HG02884 (cell line): ENCODE results near the gene DCP1B.

Experiments used
- ATAC-seq: cut with Tn5 transposase; IDR thresholded peaks from one replicate; pipeline ENCODE4 v1.9.1; 2021; ENCODE audit warnings: mild to moderate bottlenecking, moderate library complexity; ENCODE audit not compliant: unreplicated experiment

Gene DCP1B

DNA sequence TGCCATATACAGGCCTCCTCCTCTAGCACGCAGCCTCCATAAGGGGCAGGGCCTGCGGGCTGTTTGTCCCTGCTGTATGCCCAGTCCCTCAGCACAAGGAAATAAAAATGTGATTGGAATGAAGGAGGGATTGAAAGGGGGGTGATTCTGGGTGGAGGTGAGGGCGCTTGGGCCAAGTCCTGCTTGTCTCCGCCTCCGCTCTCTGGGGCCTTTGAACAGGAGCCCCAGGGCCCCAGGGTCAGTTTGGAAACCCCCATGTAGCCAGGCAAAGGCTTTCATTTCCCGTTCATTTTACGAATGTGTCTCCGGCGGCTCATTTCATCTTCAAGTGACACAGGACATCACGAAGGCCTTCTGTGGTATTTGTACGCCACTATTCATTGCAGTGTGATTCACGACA is 81.3 kb downstream of the DCP1B start:
- ATAC-seq = no peak

DNA sequence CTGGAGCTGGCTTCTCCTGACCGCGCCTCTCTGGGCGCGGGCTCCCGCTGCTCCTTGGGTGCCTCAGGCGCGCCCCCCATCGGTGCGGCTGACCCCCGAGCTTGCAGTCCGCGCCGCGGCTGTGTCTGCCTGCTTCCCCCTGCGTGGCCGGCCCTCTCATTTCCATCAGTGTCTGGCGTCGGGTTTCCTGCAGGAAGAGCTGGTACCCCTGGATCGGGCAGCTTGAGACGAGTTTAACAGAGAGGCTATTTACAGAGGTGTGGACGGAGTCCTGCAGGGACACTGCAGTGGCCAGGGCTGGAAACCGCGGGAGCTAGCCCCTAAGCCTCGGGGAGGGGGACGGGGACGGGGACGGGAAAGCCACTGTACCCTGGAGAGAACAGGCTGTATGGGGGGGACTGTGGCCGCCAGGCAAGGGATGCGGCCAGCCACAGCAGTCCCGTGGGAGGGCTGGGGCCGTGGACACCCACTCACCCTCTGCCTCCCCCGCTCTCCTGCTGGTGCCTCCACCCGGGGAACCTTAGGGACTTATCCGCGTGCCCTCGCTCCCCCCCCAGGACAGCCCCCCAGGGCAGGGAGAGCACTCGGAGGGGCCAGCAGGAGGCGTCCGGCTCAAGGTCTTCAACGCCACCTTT is 82.1 kb downstream of the DCP1B start:
- no peak for ATAC-seq

DNA sequence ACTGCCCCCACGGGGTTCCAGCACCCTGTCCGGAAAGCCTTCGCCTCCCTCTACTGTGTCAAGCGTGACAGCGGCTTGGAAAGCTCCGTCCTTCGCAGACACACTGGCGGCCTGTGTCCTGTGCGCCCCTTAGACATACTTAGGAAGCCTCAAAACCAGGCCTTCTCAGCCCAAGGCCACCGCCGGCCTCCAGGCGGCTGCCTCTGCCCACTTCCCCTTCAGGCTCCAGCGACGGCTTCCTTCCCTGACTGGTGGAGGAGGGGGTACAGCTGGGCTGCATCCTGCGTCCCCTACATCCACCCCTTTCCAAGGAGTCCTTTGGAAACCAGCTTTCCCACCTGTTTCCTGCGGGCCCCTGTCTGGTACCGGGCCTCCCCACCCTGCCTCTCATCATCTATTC is 83.3 kb downstream of the DCP1B start:
- no peak for ATAC-seq

DNA sequence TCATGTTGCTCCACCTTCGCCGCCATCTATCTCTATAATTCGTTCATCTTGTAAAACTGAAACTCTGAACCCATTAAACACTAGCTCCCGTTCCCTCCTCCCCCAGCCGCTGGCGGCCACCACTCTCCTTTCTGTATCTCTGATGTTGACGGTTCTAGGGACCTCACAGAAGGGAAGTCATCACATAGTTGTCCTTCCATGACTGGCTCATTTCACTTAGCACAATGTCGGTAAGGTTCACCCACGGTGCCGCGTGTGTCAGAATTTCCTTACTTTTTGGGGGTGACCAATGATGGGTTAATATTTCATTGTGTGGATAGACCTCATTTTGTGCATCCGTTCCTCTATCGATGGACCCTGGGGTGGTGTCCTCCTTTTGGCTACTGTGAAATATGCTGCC is 83.8 kb downstream of the DCP1B start:
- ATAC-seq = no peak

DNA sequence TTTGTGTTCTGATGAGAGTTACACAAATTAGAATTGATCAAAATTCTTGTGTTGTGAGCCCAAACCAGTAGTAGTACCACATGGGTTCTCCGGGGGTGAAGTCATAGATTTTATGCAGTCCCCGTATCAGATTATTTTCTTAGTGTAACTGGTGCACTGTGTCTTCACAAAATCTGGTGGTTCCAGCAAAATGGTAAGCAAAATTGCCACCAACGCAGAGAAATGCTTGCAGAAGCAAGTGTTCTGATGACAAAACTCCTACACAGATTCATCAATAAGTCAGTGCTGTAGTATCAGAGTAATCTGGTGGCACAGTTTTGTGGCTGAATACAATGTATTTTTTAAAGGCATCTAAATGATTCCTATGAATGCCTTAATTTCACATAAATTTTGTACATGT is 84.5 kb downstream of the DCP1B start:
- ATAC-seq = no peak

DNA sequence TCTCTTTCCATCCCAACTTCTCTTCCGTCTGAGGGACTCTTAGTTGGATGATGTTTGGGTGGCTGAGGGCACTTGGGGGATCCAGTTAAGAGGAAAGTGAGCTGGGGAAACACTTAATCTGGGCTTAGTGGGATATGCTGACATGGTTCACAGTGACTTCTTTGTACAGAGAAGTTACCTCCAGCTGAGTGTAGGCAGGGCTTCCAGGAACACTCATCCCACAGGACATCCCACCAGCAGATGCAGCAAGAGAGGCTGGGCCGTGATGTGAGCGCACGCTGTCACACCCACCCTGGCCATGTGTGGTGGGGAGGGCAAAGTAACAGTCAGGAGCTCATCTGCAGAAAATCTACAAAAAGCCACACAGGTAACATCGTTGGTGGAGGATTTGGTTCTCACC is 85.0 kb downstream of the DCP1B start:
- no peak for ATAC-seq

DNA sequence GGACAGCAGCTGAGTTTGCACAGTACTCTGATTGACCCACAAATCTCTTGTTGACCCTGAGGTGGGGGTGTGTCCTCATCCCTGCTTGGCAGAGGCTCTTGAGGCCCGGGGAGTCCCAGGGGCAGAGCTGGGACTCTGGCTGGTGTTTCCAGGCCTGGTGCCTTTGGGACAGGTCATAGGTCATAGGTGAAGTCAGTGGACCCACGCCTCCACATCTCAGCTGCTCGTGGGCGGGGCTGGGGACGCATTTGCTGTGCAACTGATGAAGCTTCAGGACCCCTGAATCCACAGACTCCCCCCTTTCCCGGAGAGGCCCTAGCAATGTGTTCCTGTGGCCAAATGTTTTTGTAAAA is 85.4 kb downstream of the DCP1B start:
- ATAC-seq = no peak

DNA sequence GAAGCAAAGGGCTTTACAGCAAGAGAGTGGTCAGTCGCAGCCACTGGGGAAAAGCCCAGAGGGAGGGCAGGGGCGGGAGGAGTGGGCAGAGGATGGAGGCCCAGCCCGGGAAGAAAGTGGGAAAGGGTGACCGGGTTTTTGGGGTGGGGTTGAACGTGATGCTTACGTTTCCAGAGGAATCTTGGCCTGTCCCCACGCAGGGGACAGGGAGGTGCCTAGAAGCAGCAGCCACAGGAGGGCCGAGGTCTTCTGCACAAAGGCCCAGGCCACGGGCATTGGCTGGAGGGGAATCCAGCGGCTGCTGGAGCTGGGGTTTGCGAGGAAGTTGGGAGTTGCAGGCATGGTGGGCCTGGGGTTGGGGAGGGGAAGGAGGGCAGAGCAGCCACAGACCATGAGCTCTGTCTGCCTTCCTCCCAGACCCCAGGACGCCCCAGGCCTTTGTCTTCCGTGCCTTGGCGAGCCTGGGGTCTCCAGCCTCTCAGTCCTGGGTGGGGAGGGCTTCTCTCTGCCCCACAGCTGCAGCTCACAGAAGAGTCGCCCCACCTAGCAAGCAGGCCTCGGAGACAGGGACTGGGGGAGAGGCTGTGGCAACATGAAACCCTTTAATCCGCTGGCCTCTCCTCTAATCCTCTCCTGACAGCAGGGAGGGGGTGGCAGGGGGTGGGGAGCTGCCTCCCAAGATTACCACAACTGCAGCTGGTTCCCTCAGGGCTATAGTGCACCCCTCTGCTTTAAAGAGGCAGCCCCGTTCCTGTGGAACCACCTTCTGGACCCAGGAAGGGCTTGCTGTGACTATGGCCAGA is 86.0 kb downstream of the DCP1B start, which contains the start of gene CACNA2D4:
Gene CACNA2D4, minus strand, starts transcription at position 572 of the 803 bp plus-strand sequence. Its CDS starts 179 bp downstream, at position 393.
- no peak for ATAC-seq

DNA sequence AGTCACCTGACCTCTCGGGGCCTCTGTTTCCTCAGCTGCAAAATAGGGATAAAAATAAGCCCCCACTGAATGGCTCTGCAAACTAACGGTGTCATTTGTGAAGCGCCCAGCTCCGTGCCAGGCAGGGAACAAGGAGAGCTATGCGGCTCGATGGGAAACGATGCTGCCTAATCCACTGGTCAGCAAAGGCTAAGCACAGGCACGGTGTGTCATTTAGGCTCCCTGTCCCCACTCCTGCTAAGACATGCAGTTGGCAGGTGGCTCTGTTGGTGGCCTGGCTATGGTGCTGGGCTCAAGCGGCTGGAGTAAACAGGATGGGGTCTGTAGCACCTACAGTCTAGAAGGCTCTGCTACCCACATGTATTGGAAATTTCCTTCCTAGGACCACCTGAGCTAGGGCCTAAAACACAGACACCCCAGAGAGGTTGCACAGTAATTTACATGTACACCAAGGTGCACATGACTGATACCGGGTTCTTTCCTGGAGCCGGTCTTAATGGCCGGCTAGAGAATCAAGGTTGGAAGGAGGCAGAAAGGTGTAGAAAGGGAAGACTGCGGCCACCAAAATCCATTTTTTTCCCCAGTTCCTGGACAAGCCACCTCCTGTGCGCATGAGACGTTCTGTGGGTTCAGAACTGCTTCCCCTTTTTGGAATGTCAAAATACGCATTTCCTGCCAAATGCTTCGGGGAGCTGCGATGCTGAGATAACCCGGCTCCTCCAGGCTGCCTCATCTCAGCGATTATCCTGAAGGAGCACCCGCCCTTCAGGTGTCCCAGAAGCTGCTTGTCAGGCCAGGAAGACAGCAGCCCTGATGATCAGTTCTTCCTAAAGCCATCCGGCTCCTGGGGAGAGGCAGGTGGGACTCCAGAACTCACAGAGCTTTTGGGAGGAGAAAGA is 86.8 kb downstream of the DCP1B start:
- no peak for ATAC-seq

DNA sequence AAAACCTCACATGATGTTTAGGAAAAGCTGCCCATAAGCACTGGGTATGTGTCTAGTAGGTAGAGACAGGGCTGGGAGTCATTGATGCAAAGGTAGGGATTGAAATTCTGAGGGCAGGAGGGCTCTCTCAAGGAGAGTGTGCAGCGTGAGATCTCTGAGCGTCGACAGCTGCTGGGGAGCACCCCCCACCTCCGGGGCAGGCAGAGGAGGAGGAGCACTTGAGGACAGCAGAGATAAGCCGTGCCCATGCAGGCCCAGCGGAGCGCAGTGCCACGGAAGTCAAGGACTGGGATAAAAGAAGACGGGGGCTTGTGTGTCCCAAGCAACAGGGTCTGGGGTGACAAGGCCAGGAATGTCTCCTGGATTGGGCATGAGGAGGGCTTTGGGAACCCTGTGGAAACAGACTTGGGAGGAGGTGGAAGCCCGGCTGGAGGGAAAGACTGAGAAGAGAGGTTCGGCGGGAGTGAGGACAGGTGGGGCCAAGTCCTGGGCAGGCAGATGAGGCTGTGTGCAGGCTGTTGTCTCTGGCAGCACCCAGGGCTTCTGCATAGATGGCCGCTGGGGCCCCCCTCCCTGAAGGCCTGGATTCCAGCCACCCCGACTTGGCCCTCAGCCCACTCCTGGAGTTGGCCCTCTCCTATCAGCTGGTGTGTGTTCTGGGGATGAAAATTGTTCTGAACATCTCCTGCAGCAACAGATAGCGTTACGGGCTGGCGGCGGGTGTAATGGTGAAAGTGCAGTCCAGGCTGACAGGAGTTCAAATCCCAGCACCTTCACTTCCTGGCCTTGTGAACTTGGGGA is 87.7 kb downstream of the DCP1B start:
- no peak for ATAC-seq

DNA sequence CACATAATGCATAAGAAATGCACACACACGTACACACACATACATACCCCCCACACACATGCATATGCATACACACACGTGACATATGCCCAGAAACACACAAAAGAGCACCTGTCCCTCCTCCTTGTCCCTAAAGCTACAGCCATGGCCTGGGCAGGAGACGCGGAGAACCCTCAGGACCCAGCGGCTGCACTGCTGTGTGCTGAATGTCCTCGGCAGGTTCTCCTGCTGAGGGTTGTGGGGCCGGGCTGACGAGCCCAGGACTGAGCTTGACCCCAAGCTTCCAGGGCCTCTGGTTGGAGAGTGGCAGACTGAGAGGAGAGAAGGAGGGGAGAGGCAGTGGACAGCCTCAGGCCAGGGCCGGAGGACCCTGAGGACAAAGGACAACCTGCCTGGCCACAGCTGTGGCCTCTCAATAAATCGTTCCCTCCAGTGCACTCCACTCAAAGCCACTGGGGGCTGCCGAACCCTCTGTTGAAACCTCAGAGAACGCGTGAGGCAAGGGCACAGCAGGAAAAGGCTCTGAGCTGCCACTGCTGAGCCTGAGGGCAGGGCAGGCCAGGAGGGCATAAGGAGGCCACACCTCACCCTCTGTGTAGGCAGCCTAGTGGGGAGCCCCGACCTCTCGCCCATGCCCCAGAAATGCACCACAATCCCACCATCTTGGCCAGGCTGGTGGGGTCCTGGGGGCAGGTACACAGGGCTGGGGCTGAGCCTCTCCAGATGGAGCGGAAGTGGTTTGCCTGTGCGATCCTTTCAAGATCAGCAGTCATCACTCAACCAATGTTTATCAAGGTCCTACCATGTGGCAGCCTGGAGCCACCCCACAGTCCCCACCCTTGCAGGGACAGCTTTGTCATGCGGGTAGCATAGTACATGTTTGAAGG is 88.9 kb downstream of the DCP1B start:
- ATAC-seq = no peak

DNA sequence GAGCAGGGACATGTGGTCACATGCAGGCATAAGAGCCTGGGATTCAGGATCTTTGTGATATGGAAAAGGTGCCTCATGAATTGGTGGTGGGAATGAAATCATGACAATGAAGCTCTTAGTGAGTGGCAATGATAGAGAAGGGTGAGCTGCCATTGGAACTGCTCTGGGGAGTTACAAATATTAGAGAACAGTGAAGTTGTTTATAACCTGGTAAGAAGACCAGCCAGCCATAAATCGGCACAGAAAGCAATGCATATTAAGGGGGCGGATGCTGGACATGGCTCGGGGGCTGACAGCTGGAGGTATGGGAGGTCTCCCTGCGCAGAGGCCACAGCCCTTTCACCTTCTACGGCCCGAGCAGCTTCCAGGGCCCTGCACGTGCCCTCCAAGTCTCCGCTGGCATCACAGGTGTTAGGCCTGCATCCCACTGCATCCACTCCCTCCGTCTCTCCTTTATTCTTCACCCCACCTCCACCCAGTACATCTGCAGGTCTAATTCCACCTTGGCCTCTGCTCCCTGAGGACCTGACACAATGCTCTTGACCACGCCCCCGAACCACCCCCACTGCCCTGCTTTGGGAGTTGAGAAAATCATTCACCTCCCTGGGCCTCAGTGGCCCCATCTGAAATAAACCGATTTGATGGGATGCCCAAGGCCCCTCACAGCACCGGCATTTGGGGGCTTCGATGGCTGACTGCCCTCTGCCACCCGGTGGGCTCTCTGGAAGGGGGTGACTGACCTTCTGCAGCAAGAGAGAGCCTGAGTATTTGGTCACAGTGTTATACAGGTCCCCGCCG is 89.9 kb downstream of the DCP1B start:
- no peak for ATAC-seq

DNA sequence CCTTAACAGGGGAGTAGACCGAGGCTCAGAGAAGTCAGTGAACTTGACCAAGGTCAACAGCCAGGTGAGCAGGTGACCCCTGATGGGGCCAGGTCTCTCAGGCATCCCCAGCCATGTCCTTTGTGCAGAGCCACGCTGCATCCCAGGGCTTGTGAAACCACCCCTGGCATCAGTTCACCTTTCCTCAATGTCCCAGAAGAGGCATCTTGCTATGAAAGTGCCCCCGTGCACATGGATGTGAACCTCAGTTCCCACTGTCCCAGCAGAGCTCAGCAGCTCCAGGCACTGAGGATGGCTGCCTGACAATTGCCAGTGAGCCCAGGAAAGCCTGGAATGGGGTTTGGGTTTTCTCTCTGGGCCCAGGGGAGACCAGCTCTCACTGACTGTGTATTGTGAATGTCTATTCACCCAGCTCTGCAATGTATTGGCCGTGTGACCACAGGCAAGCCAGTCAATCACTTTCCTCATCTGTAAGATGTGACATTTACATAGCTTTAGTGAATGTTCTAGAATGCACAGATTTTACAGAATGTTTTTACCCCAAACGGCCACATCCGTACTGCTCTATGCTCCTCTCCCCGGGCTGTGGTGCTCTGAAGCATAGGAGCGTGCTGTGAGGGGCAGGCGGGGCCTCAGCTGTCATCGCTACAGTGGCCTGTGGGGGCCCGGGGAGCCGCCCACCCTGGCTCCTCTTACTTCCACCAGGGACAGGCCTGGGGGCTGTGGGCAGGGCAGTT is 90.7 kb downstream of the DCP1B start:
- ATAC-seq = no peak

DNA sequence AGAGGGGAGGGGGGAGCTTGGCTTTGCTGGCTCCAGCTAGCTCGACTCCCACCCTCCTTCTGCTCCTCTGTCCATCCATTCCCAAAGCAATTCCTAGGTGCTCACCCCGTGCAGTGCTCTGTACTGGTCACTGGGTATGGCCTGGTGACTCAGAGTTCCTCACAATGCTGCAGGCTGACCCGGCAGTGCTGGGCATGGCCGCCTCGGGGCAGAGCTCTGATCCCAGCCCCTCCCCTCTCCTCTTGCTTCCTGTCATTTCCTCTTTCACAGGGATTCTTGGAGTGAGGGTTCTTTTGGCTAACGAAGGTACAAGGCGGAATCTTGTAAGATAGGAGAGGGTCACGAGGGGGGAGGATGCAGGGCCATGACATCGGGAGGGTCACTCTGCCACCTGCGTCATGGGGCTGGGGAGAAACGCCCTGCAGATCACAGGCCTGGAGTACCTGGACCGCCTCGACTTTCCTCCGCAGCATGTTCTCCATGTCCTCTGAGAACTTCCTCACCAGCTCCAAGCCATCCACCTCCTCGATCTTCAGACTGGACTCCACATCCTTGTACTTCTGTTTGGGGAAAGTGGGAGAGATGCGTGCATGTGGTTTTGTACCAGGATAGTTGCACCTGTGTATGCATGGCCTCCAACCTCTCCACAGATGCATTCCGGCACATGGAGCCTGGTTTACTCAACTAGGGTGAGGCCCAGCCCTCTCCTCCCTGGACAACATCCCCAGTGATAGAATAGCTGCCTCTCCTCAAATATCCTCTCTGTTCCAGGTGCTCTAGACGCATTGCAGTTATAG is 91.5 kb downstream of the DCP1B start:
- no peak for ATAC-seq

DNA sequence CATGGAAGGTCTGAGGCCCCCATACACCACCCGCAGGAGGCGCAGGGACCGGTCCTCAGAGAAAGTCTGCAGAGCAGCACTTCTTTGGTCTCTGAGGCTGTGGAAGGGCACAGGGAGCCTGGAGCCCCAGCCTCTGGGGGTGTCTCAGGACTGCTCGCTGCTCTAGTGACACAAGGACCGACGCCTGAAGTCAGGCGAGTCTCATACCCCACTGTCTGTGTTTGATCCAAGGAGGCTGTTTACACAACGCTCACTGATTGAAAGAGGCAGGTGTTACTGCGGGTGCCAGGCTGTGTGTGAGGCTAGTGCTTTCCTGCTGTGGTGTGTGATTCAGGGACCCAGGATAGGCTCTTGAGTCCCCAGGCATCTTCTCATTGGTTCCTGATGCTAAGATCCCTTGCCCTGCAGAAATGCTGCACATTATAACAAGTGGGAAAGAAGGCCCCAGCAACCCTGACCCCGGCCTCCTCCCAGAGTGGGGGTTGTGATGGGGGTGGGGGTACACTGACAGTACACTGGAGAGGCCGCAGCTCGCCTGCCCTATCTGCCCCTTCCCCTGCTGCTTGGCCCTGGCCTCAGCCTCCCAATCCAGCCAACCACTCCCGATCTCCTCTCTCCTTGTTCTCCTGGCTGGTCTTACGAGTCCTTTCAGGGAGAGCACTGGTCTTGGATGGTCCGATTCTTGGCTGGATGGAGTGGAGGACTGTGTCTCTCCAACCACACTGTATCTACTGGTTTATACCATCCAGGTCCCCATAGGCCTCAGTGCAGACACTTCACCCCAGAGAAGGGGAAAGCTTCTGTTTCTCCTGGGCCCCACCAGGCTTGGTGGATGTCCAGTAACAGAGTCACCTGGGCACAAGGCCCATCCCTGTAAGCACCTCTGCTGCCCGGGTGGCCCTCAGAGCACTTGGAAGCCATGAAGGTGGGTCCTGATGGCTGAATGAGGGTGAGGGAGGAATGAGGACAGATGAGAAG is 92.4 kb downstream of the DCP1B start:
- ATAC-seq = no peak

DNA sequence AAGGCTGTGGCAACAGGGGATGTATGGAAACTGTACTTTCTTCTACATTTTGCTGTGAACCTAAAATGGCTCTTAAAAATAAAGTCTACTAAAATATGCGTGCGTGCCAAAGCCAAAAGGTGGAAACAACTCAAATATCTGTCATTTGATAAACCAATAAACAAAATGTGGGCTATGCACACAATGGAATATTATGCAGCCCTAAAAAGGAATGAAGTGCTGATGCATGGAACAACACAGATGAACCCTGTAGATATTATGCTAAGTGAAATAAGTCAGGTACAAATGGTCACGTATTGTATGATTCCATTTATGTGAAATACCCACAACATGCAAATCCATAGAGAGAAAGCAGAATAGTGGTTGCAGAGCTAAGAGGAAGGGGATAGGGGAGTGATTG is 93.8 kb downstream of the DCP1B start:
- no peak for ATAC-seq
